T-helper 1 cell treated with Interleukin-12 subunit alpha and Interleukin-12 subunit beta and Interleukin-4 antibody, amounts not matched to agents 30 μg/mL and 1 μg/mL, for 36 hours (primary cell): Measurements from ENCODE around the gene RALGPS1.

Source experiments
- H3K27ac Mint-ChIP-seq: one replicate; pipeline ENCODE4 v1.8.0; 2021; ENCODE audit warnings: mild to moderate bottlenecking, mixed read lengths
- H3K27me3 Mint-ChIP-seq: one replicate; pipeline ENCODE4 v1.8.0; 2021; ENCODE audit warnings: low read depth, mixed read lengths
- H3K36me3 Mint-ChIP-seq: one replicate; pipeline ENCODE4 v1.8.0; 2021; ENCODE audit warnings: low read depth, mixed read lengths
- H3K4me1 Mint-ChIP-seq: one replicate; pipeline ENCODE4 v1.8.0; 2021; ENCODE audit warnings: low read depth, mixed read lengths
- H3K4me3 Mint-ChIP-seq: one replicate; pipeline ENCODE4 v1.8.0; 2021; ENCODE audit warnings: mild to moderate bottlenecking, moderate library complexity, mixed read lengths
- H3K9me3 Mint-ChIP-seq: one replicate; pipeline ENCODE4 v1.8.0; 2021; ENCODE audit warnings: mixed read lengths

Gene RALGPS1

DNA sequence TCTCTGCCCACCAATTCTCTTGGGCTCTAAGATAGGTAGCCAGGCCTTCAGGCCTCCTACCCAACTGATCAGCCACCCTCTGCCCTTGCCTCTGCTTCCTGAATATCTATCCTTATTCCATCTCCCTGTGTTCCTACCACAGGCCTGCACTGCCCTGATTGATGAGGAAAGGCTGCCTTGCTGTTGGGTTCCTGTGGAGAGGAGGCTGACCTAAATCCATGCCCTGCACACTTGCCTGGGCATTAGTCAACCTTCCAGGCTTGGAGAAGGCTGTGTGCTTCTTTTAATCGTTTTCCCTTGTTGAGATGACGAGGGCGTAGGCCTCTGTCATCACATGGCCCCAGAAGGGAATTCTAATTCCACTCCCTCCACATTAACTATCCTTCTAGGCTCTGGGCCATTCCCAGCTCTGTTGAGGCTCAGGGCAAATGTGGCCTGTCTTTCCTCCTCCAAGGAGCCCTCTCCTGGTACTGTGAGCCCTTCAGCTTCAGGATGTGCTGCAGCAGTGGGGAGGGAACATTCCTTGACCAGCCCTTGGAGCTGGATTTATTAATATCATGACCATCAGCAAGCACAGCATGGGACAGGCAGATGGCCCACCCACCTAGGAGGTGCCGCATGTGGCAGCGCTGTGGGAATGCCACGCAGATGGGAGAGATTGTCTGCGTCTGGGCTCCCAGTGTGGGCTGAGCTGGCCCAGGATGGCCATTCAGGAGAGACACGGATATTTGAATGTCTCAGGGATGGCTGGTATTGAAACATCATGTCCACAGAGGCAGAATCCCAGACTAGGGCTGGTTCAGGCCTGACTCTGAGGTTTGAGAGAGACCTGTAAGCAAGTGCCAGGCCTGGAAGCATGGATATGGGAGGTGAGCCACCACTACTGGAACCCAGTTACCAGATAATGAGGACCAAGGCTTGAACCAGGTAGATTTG, 166.9 kb downstream of the RALGPS1 start:
- H3K9me3 Mint-ChIP-seq, result no peaks in the 10 kb centered on the region
- H3K4me1 Mint-ChIP-seq, result peaks cover 11% of the 10 kb centered on the region
- H3K36me3 Mint-ChIP-seq, result no peaks in the 10 kb centered on the region
- H3K4me3 Mint-ChIP-seq, result no peak overlapping the region
- H3K27me3 Mint-ChIP-seq, result peaks cover 34% of the 10 kb centered on the region
- H3K27ac Mint-ChIP-seq, result no peak overlapping the region

DNA sequence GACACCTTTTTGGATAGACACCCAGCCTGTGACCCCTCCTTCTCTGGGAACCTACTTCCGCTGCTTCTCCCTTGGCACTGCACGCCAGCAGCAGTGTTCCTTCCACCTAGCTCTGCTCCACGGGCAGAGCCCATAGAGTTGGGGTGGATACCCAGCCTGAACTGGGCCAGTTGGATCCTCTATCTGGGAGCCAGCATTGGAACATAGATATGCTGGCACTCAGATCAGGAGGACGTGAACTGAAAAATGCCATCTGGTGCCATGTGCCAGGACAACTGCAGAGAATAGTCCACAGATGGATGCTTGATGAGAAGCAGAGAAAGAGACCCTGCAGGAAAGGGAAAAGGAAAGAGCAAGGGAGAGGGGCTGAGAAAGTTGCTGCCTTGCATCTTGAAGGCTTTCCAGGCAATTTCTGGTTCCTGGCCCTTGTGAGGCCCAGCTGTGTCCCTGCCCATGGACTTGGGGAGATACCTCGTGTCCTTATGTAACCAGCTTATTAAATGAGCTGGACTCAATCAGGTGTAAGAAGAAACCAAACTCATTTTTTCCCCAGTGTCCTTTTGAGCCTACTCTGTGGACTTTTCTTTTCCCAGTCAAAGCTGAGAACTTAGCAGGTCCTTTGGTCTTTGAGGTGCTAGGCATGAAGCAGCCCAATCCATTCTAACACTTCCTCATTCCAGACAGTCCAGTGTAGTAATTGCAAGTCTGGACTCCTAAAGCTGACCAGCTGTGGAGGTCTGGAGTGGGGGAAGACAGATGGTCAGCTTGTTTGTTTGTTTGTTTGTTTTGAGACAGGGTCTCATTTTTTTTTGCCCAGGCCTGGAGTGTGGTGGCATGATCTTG, 168.8 kb downstream of the RALGPS1 start:
- H3K4me3 Mint-ChIP-seq, result no peak overlapping the region
- H3K9me3 Mint-ChIP-seq, result no peaks in the 10 kb centered on the region
- peaks cover 28% of the 10 kb centered on the region for H3K27me3 Mint-ChIP-seq
- H3K27ac Mint-ChIP-seq, result no peak overlapping the region
- H3K36me3 Mint-ChIP-seq, result no peaks in the 10 kb centered on the region
- H3K4me1 Mint-ChIP-seq, result peaks cover 11% of the 10 kb centered on the region

DNA sequence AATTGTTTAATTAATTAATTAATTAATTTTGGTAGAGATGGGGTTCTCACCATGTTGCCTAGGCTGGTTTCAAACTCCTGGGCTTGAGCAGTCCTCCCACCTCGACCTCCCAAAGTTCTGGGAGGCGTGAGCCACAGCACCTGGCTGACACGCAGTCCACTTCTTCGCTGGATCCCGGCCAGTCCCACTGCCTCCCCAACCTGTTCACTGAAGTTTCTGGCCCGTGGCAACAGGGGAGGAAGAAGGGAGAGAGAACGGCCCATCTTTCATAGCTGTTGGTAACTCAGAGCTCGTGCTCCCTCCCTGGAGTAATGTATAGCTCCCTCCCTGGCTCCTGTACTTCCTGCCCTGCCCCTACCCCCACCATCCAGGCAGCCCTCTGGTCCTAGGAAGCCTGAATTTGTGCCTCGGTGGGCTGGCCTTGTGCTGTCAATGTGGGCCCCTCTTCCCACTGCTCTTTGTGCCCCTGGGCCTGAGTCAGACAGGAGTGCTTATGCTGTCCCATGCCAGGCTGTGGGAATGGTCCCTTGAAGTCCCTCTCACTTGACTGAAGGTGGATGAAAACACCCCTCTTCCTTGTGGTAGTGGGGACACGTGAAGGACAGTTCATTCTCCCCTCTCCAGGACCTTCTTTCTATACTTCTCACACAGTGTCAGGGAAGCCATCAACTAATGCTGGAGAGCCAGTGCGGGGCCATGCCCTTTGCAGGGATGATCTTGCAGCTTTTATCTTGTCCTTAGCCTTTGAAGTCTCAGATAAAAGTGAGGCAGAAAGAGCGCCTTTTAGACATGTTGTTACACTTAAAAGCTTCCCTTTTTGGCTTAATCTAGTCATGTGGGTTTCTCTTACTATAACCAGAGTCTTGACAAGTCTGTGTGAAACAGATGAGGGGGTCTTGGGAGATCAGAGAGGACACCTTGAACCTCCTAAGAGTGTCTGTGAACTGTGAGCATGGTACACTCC, 169.8 kb downstream of the RALGPS1 start:
- Mint-ChIP-seq H3K4me1 (peaks cover 8% of the 10 kb centered on the region), H3K27ac (no peak overlapping the region), H3K27me3 (peaks cover 21% of the 10 kb centered on the region), H3K36me3 (no peaks in the 10 kb centered on the region), H3K9me3 (no peaks in the 10 kb centered on the region), H3K4me3 (no peak overlapping the region)

DNA sequence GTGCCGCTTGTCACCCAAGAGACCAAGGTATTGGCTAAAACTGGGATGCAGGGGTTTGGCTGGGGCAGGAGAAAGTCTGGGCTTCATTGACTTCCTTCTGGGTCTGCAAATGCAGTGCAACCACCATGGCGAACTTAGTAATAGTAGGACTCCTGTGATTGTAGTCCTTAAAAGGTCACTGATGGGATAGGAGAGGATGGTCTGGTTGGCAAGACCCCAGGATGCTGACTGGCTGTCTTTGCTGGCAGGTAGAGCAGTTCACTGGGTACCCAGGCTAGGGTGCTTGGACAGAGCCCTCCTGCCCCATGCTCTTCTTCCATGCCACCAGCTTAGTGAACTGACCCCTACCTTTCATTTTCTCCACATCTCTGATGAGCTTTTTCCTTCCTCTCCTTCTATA, 170.6 kb downstream of the RALGPS1 start:
- no peak overlapping the region for H3K27ac Mint-ChIP-seq
- H3K4me1 Mint-ChIP-seq, result peaks cover 8% of the 10 kb centered on the region
- no peaks in the 10 kb centered on the region for H3K9me3 Mint-ChIP-seq
- H3K36me3 Mint-ChIP-seq, result no peaks in the 10 kb centered on the region
- H3K4me3 Mint-ChIP-seq, result no peak overlapping the region
- H3K27me3 Mint-ChIP-seq, result peaks cover 14% of the 10 kb centered on the region

DNA sequence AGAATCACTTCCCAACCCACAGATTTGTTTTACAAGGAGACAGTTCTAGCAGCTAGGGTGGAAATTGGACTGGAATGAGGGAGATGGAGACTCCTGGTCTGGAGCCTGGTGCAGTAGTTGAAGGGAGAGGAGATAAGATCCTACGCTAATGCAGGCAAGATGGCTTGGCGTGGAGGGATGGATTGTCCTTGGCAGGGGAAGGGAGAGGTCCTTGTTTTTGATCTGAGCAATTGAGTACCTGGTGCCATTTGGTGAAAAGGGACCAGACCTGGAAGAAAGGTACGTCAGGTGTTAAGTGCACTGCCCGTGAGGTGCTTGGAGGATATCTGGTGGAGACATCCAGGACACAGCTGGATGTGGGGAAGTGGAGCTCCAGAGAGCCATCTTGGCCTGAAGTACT, 172.2 kb downstream of the RALGPS1 start:
- Mint-ChIP-seq H3K4me1 (peaks cover 8% of the 10 kb centered on the region), H3K27me3 (peaks cover 14% of the 10 kb centered on the region), H3K9me3 (no peaks in the 10 kb centered on the region), H3K36me3 (no peaks in the 10 kb centered on the region), H3K4me3 (no peak overlapping the region), H3K27ac (no peak overlapping the region)

DNA sequence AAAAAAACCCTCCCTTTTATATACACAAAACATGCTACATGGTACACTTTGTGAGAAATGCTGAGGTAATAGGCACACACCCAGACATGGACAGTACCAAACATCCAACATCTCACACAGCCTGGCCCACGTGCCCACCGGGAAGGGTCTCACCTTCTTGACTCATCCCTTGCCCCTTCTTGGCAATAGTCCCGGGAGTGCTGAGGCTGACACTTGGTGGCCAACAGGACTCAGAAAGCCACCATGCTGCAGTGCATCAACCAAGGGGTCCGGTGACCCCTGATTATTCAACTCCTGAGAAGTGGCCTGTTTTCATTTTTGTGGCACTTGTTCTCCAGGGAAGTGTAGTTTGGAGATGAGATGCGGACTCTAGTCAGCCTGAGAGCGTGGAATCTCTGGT, 172.8 kb downstream of the RALGPS1 start:
- H3K9me3 Mint-ChIP-seq, result no peaks in the 10 kb centered on the region
- H3K36me3 Mint-ChIP-seq, result no peaks in the 10 kb centered on the region
- peaks cover 11% of the 10 kb centered on the region for H3K27me3 Mint-ChIP-seq
- peaks cover 8% of the 10 kb centered on the region for H3K4me1 Mint-ChIP-seq
- H3K4me3 Mint-ChIP-seq, result no peak overlapping the region
- no peak overlapping the region for H3K27ac Mint-ChIP-seq

DNA sequence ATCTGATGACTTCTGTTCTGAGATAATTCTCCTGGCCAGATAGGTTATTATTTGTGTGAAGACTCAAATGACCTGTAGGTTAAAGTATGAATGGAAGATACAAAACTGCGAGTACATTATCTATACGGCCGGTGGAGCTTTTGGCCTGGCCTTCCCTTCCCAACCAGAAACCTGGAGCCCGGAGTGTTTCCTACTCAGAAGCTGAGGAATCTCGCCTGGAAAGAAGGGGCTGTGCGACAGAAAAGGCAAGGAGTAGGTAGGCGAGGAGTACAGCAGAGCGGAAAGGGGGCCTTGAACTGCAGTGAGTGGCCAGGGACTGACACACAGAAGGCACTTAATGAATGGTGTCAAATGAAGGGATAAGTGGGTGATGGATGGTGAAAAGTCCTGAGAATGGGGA, 173.3 kb downstream of the RALGPS1 start:
- H3K4me1 Mint-ChIP-seq, result peaks cover 8% of the 10 kb centered on the region
- no peak overlapping the region for H3K27ac Mint-ChIP-seq
- H3K4me3 Mint-ChIP-seq, result no peak overlapping the region
- no peaks in the 10 kb centered on the region for H3K36me3 Mint-ChIP-seq
- H3K9me3 Mint-ChIP-seq, result no peaks in the 10 kb centered on the region
- H3K27me3 Mint-ChIP-seq, result peaks cover 11% of the 10 kb centered on the region

DNA sequence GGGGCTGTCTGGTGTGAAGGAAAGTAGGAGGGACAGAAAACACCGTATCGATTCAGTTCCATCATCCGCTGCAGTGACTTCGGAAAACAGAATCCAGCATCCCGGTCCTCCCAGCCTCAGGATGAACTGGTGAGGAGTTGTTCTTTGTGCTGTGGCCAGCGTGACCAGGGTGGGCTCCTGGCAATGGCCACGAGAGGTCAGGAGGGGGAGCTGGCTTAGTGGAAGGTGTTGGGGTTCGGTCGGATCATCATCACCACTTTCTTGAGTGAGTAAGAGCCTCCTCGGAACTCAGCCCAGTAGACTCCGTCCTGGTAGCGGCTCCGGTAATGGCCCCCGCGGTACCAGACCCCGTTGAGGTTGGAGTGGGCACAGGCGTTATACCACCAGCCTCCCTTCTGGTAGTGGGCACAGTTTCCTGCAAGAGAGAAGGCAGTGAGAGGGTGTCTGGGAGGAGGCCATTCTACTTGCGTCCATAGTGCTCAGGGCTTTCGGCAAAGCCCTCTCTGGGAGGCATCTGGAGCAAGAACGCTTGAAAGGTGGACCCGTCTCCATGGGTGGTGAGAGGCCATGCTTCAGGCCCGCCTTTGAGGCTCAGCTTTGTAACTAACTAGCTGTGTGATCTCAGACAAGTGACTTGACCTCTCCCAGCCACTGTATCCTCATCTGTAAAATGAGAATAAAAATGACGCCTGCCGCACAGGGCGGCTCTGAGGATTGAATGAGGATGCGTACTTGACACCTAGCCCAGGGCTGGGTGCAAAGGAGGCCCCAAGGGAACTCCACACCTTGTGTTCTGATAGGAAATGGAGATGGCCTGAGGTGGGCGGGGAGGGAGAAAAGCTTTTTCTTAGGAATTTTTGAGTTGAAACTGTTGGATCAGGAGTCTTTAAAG, 174.4 kb downstream of the RALGPS1 start:
- Mint-ChIP-seq H3K4me3 (no peak overlapping the region), H3K27ac (no peak overlapping the region), H3K4me1 (peaks cover 8% of the 10 kb centered on the region), H3K27me3 (peaks cover 11% of the 10 kb centered on the region), H3K9me3 (no peaks in the 10 kb centered on the region), H3K36me3 (no peaks in the 10 kb centered on the region)

DNA sequence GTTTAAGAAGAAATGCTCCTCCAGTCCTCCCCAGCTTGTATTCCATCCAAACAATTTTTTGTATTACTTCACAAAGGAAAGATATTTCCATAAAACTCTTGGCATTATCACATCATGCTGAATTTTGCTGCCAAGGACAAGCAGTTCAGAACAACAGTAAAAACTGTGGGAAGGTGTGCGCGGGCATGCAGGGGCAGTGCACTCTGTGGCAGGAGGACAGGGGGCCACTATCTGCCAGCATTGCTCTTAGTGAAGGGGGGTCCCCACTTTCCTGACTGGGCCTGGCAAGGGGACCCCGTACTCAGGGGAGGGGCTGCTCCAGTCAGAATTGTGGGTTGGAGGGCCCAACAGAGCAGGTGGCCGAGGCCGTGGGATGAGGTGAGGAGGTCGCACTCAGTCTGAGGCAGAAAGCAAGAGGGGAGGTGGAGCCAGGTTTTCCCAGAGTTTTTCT, 175.1 kb downstream of the RALGPS1 start:
- Mint-ChIP-seq H3K27me3 (peaks cover 11% of the 10 kb centered on the region), H3K36me3 (no peaks in the 10 kb centered on the region), H3K9me3 (no peaks in the 10 kb centered on the region), H3K4me3 (no peak overlapping the region), H3K27ac (no peak overlapping the region), H3K4me1 (peaks cover 3% of the 10 kb centered on the region)

DNA sequence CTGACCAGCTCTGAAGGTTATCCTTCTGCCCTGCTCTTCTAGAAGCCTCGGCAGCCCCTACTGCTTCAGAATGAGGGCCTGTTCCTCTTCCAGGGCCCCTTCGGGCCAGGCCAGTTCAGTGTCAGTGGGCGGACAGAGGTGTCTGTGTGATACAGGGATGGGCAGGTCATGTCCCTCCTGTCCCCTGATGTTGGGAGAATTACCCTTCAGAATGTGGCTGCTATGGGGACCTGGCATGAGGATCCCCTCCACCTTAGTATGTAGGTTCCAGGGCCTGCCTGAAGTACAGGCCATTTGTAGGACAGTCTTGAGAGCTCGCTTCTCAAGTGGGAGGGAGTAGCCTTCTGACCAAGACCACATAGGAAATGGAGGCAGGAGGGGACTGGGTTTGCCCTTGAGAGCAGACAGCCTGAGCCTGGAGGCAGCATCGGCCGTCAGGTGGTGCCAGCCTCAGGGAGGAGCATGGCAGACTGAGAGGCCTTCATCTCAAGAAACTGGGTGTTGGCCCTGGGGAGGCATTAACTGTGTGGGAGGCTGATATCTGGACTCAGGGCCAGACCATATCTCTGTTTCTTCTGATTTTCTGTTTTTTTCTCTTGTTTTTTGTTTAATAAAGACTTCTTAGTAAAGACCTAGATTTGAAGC, 175.9 kb downstream of the RALGPS1 start:
- Mint-ChIP-seq H3K27ac (no peak overlapping the region), H3K27me3 (peaks cover 11% of the 10 kb centered on the region), H3K4me3 (no peak overlapping the region), H3K9me3 (no peaks in the 10 kb centered on the region), H3K4me1 (no peaks in the 10 kb centered on the region), H3K36me3 (no peaks in the 10 kb centered on the region)

DNA sequence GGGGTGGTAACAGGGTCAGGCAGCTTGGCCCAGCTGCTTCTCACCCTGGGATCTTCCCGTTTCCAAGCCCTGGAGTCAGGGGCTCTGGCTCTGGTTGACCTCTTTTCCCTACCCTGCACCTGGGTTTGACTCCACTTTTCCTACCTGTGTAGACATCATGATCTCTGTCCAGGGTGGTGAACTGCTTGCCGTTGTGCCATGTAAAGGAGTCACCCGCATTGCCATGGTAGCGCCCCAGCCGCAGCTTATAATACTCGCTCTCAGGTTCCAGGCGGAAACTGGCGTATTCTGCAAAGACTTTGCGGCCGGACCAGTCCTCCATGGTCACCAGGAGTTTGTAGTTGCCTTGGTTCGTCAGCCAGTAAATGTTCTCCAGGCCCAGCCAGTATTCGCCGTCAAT, 176.9 kb downstream of the RALGPS1 start:
- H3K4me3 Mint-ChIP-seq, result no peak overlapping the region
- H3K27ac Mint-ChIP-seq, result no peak overlapping the region
- H3K9me3 Mint-ChIP-seq, result no peaks in the 10 kb centered on the region
- H3K36me3 Mint-ChIP-seq, result no peaks in the 10 kb centered on the region
- H3K27me3 Mint-ChIP-seq, result peaks cover 10% of the 10 kb centered on the region
- H3K4me1 Mint-ChIP-seq, result peaks cover 3% of the 10 kb centered on the region

DNA sequence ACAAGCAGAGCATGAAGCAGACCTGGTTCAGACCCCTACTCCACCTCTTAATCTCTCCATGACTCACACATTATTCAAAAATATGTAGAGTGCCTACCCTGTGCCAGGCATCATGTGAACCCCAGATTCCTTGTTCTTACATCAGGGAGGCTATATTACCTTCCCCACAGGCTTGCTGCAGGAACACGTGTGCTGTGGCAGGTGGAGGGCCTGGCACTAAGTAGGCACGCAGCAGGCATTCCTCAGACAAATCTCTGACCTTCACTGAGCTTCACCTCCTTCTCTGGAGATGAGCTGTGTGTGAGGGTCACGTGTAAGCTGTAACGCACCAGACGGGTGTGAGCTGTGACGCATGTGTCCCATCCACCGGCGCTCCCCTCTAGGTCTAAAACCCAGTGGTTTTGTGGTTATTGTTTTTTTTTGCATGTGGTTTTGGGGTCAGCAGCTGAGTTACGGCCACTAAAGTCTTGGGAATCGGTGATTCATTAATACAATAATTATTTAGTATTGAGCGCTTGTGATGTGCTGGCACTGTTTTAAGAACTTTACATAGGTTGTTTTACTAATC, 177.5 kb downstream of the RALGPS1 start:
- H3K27me3 Mint-ChIP-seq, result peaks cover 5% of the 10 kb centered on the region
- peaks cover 3% of the 10 kb centered on the region for H3K4me1 Mint-ChIP-seq
- H3K27ac Mint-ChIP-seq, result no peak overlapping the region
- no peaks in the 10 kb centered on the region for H3K9me3 Mint-ChIP-seq
- no peaks in the 10 kb centered on the region for H3K36me3 Mint-ChIP-seq
- no peak overlapping the region for H3K4me3 Mint-ChIP-seq
